ENCODE measurements around the gene AMOTL1. TPM values are rescaled to one million over a fixed set of nuclear protein-coding genes. Genes with fewer than 3 reads are reported as not detected.

Gene AMOTL1
- total and polyA plus RNA-seq, 2 donors (not counting 3 experiments of a cell fraction or from before 2014, with no cell fraction given): 12.5 to 37.8 TPM

DNA sequence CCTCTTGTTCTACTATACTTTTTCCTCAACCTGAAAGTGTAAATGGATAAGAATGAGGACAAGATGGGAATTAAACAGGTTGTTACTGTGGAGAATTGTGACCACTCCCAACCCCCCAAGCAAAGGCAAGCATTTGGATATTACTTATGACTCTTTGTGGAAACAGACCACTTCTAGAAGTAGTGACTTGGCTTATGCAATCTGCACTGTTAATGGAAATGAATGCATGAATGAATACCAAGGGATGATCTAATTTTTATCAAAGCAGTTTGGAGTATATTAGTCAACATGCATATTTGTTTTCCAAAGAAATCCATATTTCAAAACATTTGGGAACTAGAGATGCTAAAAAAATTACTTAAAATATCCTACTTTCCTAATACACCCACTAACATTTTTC lies 35.3 kb downstream of the AMOTL1 start:
- Histone ChIP-seq H3K9me1 (replicated peaks; ENCODE audit: control insufficient read depth, extremely low read depth, insufficient read depth, low read length) (no peaks in the 10 kb centered on the region), H3K9me3 (replicated peaks; ENCODE audit: control insufficient read depth, insufficient read depth, low read length) (no peaks in the 10 kb centered on the region), H3K36me3 (ENCODE audit: control insufficient read depth in 2 of 2, extremely low read depth in 1 of 2, insufficient read depth in 2 of 2, low read length in 2 of 2) (peaks cover 12 to 13% of the 10 kb centered on the region in 2 experiments), H3K4me3 (replicated peaks in 1 of 3; ENCODE audit: insufficient read depth in 1 of 3, low read depth in 1 of 3, low read length in 3 of 3) (no peak overlapping the region), H2AFZ (ENCODE audit: low read depth, low read length) (no peak overlapping the region), H3K27me3 (ENCODE audit: control insufficient read depth in 2 of 2, insufficient read depth in 2 of 2, low read length in 2 of 2) (no peaks in the 10 kb centered on the region), H3K27ac (ENCODE audit: insufficient read depth, low read depth, low read length) (no peak overlapping the region), H3K4me2 (ENCODE audit: insufficient read depth, low read length) (no peak overlapping the region), H3K9ac (replicated peaks; ENCODE audit: extremely low read depth, insufficient read depth, low read length) (no peak overlapping the region), H4K20me1 (replicated peaks; ENCODE audit: control insufficient read depth, extremely low read depth, insufficient read depth, low read length) (peaks cover 7% of the 10 kb centered on the region), H3K4me1 (ENCODE audit: control insufficient read depth, extremely low read depth, insufficient read depth, low read length) (no peaks in the 10 kb centered on the region), H3K79me2 (ENCODE audit: control insufficient read depth, insufficient read depth, low read length) (peaks cover 67% of the 10 kb centered on the region)
- dilution Hi-C loops (cut with MboI; ENCODE audit: extremely low pct_ligation_motif_present, low sequenced_read_pairs) (no loop called here), intact Hi-C loops (cut with micrococcal nuclease) (no loop called here)
- CTCF ChIA-PET: interaction anchor here (0.9 to 1.5 kb wide), 2 partner anchors 9 to 11 kb away, joined by 3 to 4 read pairs; no protein-coding TSS in a partner anchor
- DNase-seq (ENCODE audit: low read depth, low spot score) (no peak), FAIRE-seq (no peak)
- TF ChIP-seq JUN (IDR thresholded peaks at IDR 0.05; ENCODE audit: borderline replicate concordance, insufficient read depth, insufficient read length, low read depth) (no peak), POLR2AphosphoS5 (IDR thresholded peaks at IDR 0.05; ENCODE audit: insufficient read depth, low read depth, low read length) (no peak), POLR2A (IDR thresholded peaks at IDR 0.05; ENCODE audit: low read depth, low read length) (no peak), GATA2 (IDR thresholded peaks at IDR 0.05; ENCODE audit: insufficient read depth, insufficient read length, low read depth, low read length) (no peak), EZH2 (IDR thresholded peaks at IDR 0.05; ENCODE audit: borderline replicate concordance, low read depth, low read length, severe bottlenecking) (no peak), FOS (IDR thresholded peaks at IDR 0.05; ENCODE audit: borderline replicate concordance, insufficient read depth, low read length) (no peak), MYC (IDR thresholded peaks at IDR 0.05; ENCODE audit: low read depth, low read length) (no peak)
- TF ChIP-seq, protein P1, sequence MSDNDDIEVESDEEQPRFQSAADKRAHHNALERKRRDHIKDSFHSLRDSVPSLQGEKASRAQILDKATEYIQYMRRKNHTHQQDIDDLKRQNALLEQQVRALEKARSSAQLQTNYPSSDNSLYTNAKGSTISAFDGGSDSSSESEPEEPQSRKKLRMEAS (IDR thresholded peaks at IDR 0.05; ENCODE audit: insufficient read depth, insufficient read length): no peak
- TF ChIP-seq, protein P2, sequence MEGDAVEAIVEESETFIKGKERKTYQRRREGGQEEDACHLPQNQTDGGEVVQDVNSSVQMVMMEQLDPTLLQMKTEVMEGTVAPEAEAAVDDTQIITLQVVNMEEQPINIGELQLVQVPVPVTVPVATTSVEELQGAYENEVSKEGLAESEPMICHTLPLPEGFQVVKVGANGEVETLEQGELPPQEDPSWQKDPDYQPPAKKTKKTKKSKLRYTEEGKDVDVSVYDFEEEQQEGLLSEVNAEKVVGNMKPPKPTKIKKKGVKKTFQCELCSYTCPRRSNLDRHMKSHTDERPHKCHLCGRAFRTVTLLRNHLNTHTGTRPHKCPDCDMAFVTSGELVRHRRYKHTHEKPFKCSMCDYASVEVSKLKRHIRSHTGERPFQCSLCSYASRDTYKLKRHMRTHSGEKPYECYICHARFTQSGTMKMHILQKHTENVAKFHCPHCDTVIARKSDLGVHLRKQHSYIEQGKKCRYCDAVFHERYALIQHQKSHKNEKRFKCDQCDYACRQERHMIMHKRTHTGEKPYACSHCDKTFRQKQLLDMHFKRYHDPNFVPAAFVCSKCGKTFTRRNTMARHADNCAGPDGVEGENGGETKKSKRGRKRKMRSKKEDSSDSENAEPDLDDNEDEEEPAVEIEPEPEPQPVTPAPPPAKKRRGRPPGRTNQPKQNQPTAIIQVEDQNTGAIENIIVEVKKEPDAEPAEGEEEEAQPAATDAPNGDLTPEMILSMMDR (IDR thresholded peaks at IDR 0.05; ENCODE audit: extremely low read depth in 1 of 2, insufficient read depth in 1 of 2, low read depth in 1 of 2, low read length in 2 of 2): no peak
- POLR2A ChIA-PET: interaction anchor here (0.6 kb wide), 1 partner anchor 25 kb away, joined by 3 read pairs; no protein-coding TSS in a partner anchor
- no TSS peak for BruUV-seq (replicated peaks)

Measured in endothelial cell of umbilical vein (primary cell).